NT2/D1 (cell line): ENCODE data around the gene PSMD5.

Source experiments
- SUZ12 ChIP-seq: IDR thresholded peaks from 2 replicates; pipeline ENCODE4 v1.6.1; 2011; ENCODE audit not compliant: insufficient read length, insufficient read depth; ENCODE audit errors: extremely low read depth
- YY1 ChIP-seq: IDR thresholded peaks from 2 replicates; pipeline ENCODE4 v1.6.1; 2011; ENCODE audit not compliant: insufficient read length, insufficient read depth
- ZNF274 ChIP-seq: IDR thresholded peaks from 2 replicates; pipeline ENCODE4 v1.6.1; 2011; ENCODE audit warnings: mild to moderate bottlenecking, low read depth, low read length

DNA sequence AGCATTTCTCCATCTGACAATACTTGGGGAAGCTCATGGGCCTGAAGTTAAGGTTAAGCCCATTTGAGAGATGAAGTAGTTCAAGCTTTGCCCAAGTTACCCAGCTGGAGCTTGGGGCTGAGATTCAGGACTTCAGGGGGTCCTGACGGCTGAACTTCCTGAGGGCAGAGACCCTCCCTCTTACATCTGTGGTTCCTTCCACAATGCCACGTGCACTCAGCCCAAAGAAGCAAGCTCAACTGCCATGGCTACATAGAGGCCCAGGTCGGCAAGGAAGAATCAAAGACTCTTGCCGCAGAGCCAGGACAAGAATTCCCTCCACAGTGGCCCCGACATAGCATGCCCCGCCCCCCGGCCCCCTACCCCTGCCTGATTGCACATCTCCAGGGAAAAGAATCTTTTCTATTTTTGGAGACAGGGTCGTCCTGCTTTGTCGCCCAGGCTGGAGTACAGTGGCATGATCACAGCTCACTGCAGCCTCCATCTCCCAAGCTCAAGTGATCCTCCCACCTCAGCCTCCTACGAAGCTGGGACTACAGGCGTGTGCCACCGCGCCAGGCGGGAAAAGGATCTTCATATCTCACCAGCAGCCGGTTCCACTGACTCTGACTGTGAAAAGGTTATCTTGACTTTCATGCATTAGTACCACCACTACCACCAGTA lies 25.1 kb upstream of the PSMD5 start:
- TF ChIP-seq ZNF274 (no peak), YY1 (no peak), SUZ12 (no peak)
